Mucosa of stomach (tissue), 1 donor: ENCODE measurements around the gene NPDC1.
"Not testable (repeated sequence)": the region's sequence is repeated elsewhere in the genome, so short reads cannot be mapped to it uniquely, and the experiment has no call there.

ENCODE experiments used
- H3K27me3 ChIP-seq: one replicate; pipeline ENCODE4 v1.7.0; 2013; ENCODE audit warnings: mild to moderate bottlenecking, low read length; ENCODE audit not compliant: control insufficient read depth, insufficient read depth
- H3K36me3 ChIP-seq: one replicate; pipeline ENCODE4 v1.7.0; 2013; ENCODE audit warnings: low read length; ENCODE audit not compliant: control insufficient read depth, insufficient read depth
- H3K4me1 ChIP-seq: one replicate; pipeline ENCODE4 v1.7.0; 2013; ENCODE audit warnings: mild to moderate bottlenecking, low read length; ENCODE audit not compliant: control insufficient read depth, insufficient read depth
- H3K4me3 ChIP-seq: one replicate; pipeline ENCODE4 v1.7.0; 2013; ENCODE audit warnings: low read length
- H3K9ac ChIP-seq: one replicate; pipeline ENCODE4 v1.7.0; 2013; ENCODE audit warnings: mild to moderate bottlenecking, low read length, moderate library complexity
- H3K9me3 ChIP-seq: one replicate; pipeline ENCODE4 v1.7.0; 2013; ENCODE audit warnings: mild to moderate bottlenecking, low read length, moderate library complexity; ENCODE audit not compliant: control insufficient read depth
- donor health status: Pancreatic carcinoma.

The NPDC1 gene

GRCh38 chr9:137070201-137070905 lies 24.4 kb upstream of the NPDC1 start, which contains the start of gene SAPCD2:
Gene SAPCD2 (minus strand): TSS chr9:137070557. CDS start chr9:137070460, 97 bp downstream.
- no peaks in the 10 kb centered on the region for H3K36me3 ChIP-seq
- peaks cover 13% of the 10 kb centered on the region for H3K27me3 ChIP-seq
- peak within 1 kb of the TSS; percentile 65 for H3K9ac ChIP-seq
- H3K4me3 ChIP-seq = peak within 1 kb of the TSS; percentile 25
- H3K4me1 ChIP-seq = peaks cover 42% of the 10 kb centered on the region
- no peaks in the 10 kb centered on the region for H3K9me3 ChIP-seq

- H3K4me3 ChIP-seq = no peak overlapping the region
- H3K9ac ChIP-seq = no peak overlapping the region
- H3K36me3 ChIP-seq = no peaks in the 10 kb centered on the region
- H3K27me3 ChIP-seq = peaks cover 13% of the 10 kb centered on the region
- peaks cover 42% of the 10 kb centered on the region for H3K4me1 ChIP-seq
- H3K9me3 ChIP-seq = no peaks in the 10 kb centered on the region
Measured at GRCh38 chr9:137069508-137070091, 23.6 kb upstream of the NPDC1 start.

- Histone ChIP-seq H3K4me3 (no peak overlapping the region), H3K9me3 (no peaks in the 10 kb centered on the region), H3K4me1 (peaks cover 43% of the 10 kb centered on the region), H3K27me3 (peaks cover 13% of the 10 kb centered on the region), H3K36me3 (no peaks in the 10 kb centered on the region), H3K9ac (no peak overlapping the region)
Measured at GRCh38 chr9:137068539-137069507, 22.8 kb upstream of the NPDC1 start.

GRCh38 chr9:137067860-137068538 lies 22.0 kb upstream of the NPDC1 start:
- H3K9ac ChIP-seq = no peak overlapping the region
- peaks cover 42% of the 10 kb centered on the region for H3K4me1 ChIP-seq

GRCh38 chr9:137066096-137066861 lies 20.3 kb upstream of the NPDC1 start:
- no peak overlapping the region for H3K9ac ChIP-seq
- no peaks in the 10 kb centered on the region for H3K36me3 ChIP-seq
- H3K9me3 ChIP-seq = no peaks in the 10 kb centered on the region
- H3K4me3 ChIP-seq = no peak overlapping the region
- peaks cover 41% of the 10 kb centered on the region for H3K4me1 ChIP-seq
- peaks cover 13% of the 10 kb centered on the region for H3K27me3 ChIP-seq

More at GRCh38 chr9:137067860-137068538, 22.0 kb upstream of the NPDC1 start:
- Histone ChIP-seq H3K36me3 (no peaks in the 10 kb centered on the region), H3K9me3 (no peaks in the 10 kb centered on the region), H3K27me3 (peaks cover 13% of the 10 kb centered on the region), H3K4me3 (no peak overlapping the region)

GRCh38 chr9:137065336-137065967 lies 19.5 kb upstream of the NPDC1 start:
- no peak overlapping the region for H3K4me3 ChIP-seq
- peaks cover 33% of the 10 kb centered on the region for H3K4me1 ChIP-seq
- H3K27me3 ChIP-seq = peaks cover 13% of the 10 kb centered on the region
- no peaks in the 10 kb centered on the region for H3K36me3 ChIP-seq
- H3K9ac ChIP-seq = no peak overlapping the region
- no peaks in the 10 kb centered on the region for H3K9me3 ChIP-seq

- Histone ChIP-seq H3K36me3 (no peaks in the 10 kb centered on the region), H3K9ac (no peak overlapping the region), H3K4me3 (no peak overlapping the region), H3K9me3 (no peaks in the 10 kb centered on the region), H3K27me3 (peaks cover 13% of the 10 kb centered on the region), H3K4me1 (peaks cover 33% of the 10 kb centered on the region)
Measured at GRCh38 chr9:137064880-137065164, 18.8 kb upstream of the NPDC1 start.

GRCh38 chr9:137064027-137064879 lies 18.3 kb upstream of the NPDC1 start:
- H3K36me3 ChIP-seq = no peaks in the 10 kb centered on the region
- no peak overlapping the region for H3K4me3 ChIP-seq
- peaks cover 29% of the 10 kb centered on the region for H3K4me1 ChIP-seq
- H3K9me3 ChIP-seq = no peaks in the 10 kb centered on the region
- peaks cover 9% of the 10 kb centered on the region for H3K27me3 ChIP-seq
- H3K9ac ChIP-seq = no peak overlapping the region

- peaks cover 21% of the 10 kb centered on the region for H3K4me1 ChIP-seq
- H3K9ac ChIP-seq = no peak overlapping the region
- no peaks in the 10 kb centered on the region for H3K9me3 ChIP-seq
- no peak overlapping the region for H3K4me3 ChIP-seq
- peaks cover 6% of the 10 kb centered on the region for H3K27me3 ChIP-seq
- H3K36me3 ChIP-seq = no peaks in the 10 kb centered on the region
Measured at GRCh38 chr9:137063311-137064026, 17.5 kb upstream of the NPDC1 start.

GRCh38 chr9:137062798-137063197 lies 16.8 kb upstream of the NPDC1 start:
- not testable (repeated sequence) for H3K27me3 ChIP-seq, H3K4me3 ChIP-seq, H3K36me3 ChIP-seq, H3K9me3 ChIP-seq, H3K9ac ChIP-seq
- peaks cover 15% of the 10 kb centered on the region for H3K4me1 ChIP-seq
